Measurements from ENCODE around the gene B3GALT4.

- TF ChIP-seq ZNF274 (IDR thresholded peaks at IDR 0.05; ENCODE audit: low read depth, low read length), result no peak
- TF ChIP-seq YY1 (IDR thresholded peaks at IDR 0.05; ENCODE audit: insufficient read depth, insufficient read length), result no peak
Observed at GRCh38 chr6:33296797-33297405, 20.0 kb downstream of the B3GALT4 start.
